ENCODE measurements around the gene INPP4A. TPM values are rescaled to one million over a fixed set of nuclear protein-coding genes. Genes with fewer than 3 reads are reported as not detected.

Gene INPP4A
- polyA plus RNA-seq, 1 donor (not counting 4 experiments of a cell fraction or from before 2014, with no cell fraction given) = 10.7 TPM

- Histone ChIP-seq H3K4me2 (ENCODE audit: control insufficient read depth, extremely low read depth, insufficient read depth, low read depth, low read length) (no peak overlapping the region), H2AFZ (ENCODE audit: control insufficient read depth, low read length) (no peak overlapping the region), H4K20me1 (ENCODE audit: control insufficient read depth, extremely low read depth, insufficient read depth, low read length) (peaks cover 2% of the 10 kb centered on the region), H3K9me3 (ENCODE audit: control insufficient read depth, low read depth, low read length) (no peaks in the 10 kb centered on the region), H3K9me1 (ENCODE audit: control insufficient read depth, extremely low read depth, insufficient read depth, low read length) (no peaks in the 10 kb centered on the region), H3K4me3 (ENCODE audit: control insufficient read depth in 2 of 3, extremely low read depth in 1 of 3, insufficient read depth in 2 of 3, low read depth in 1 of 3, low read length in 3 of 3) (no peak overlapping the region), H3K4me1 (ENCODE audit: control insufficient read depth, extremely low read depth, insufficient read depth, low read length) (peaks cover 15% of the 10 kb centered on the region), H3K27ac (ENCODE audit: control insufficient read depth, insufficient read depth, low read length) (no peak overlapping the region), H3K79me2 (ENCODE audit: control insufficient read depth, insufficient read depth, low read length) (peaks cover 35% of the 10 kb centered on the region), H3K9ac (ENCODE audit: control insufficient read depth, extremely low read depth, insufficient read depth, low read length) (no peak overlapping the region), H3K27me3 (ENCODE audit: control insufficient read depth, extremely low read depth, insufficient read depth, low read length) (no peaks in the 10 kb centered on the region), H3K36me3 (ENCODE audit: control insufficient read depth in 2 of 2, extremely low read depth in 1 of 2, insufficient read depth in 2 of 2, low read length in 2 of 2) (no peaks in the 10 kb centered on the region)
- no peak for TF ChIP-seq CTCF (optimal IDR thresholded peaks at IDR 0.05 in 1 of 3, IDR thresholded peaks at IDR 0.05 in 1 of 3, conservative IDR thresholded peaks at IDR 0.05 in 1 of 3; ENCODE audit: extremely low read depth in 1 of 3, insufficient read depth in 2 of 3, low read length in 3 of 3)
- TF ChIP-seq EZH2 (IDR thresholded peaks at IDR 0.05; ENCODE audit: low read length) = no peak
- dilution Hi-C loops (cut with MboI; ENCODE audit: extremely low pct_ligation_motif_present, low sequenced_read_pairs) = no loop called here
- DNase-seq (ENCODE audit: low read depth, low spot score) (no peak), FAIRE-seq (no peak)
Observed at GRCh38 chr2:98452396-98453027, 7.9 kb downstream of the INPP4A start.

- FAIRE-seq = no peak
- Histone ChIP-seq H3K36me3 (ENCODE audit: control insufficient read depth in 2 of 2, extremely low read depth in 1 of 2, insufficient read depth in 2 of 2, low read length in 2 of 2) (no peaks in the 10 kb centered on the region), H3K4me3 (ENCODE audit: control insufficient read depth in 2 of 3, extremely low read depth in 1 of 3, insufficient read depth in 2 of 3, low read depth in 1 of 3, low read length in 3 of 3) (no peak overlapping the region), H4K20me1 (ENCODE audit: control insufficient read depth, extremely low read depth, insufficient read depth, low read length) (peaks cover 2% of the 10 kb centered on the region), H3K4me1 (ENCODE audit: control insufficient read depth, extremely low read depth, insufficient read depth, low read length) (peaks cover 17% of the 10 kb centered on the region), H3K9me3 (ENCODE audit: control insufficient read depth, low read depth, low read length) (no peaks in the 10 kb centered on the region), H3K79me2 (ENCODE audit: control insufficient read depth, insufficient read depth, low read length) (peaks cover 33% of the 10 kb centered on the region), H3K27me3 (ENCODE audit: control insufficient read depth, extremely low read depth, insufficient read depth, low read length) (no peaks in the 10 kb centered on the region), H3K9ac (ENCODE audit: control insufficient read depth, extremely low read depth, insufficient read depth, low read length) (no peak overlapping the region), H3K27ac (ENCODE audit: control insufficient read depth, insufficient read depth, low read length) (no peak overlapping the region), H3K9me1 (ENCODE audit: control insufficient read depth, extremely low read depth, insufficient read depth, low read length) (no peaks in the 10 kb centered on the region), H2AFZ (ENCODE audit: control insufficient read depth, low read length) (no peak overlapping the region), H3K4me2 (ENCODE audit: control insufficient read depth, extremely low read depth, insufficient read depth, low read depth, low read length) (no peak overlapping the region)
- dilution Hi-C loops (cut with MboI; ENCODE audit: extremely low pct_ligation_motif_present, low sequenced_read_pairs) = no loop called here
- TF ChIP-seq EZH2 (IDR thresholded peaks at IDR 0.05; ENCODE audit: low read length) (no peak), CTCF (optimal IDR thresholded peaks at IDR 0.05 in 1 of 3, IDR thresholded peaks at IDR 0.05 in 1 of 3, conservative IDR thresholded peaks at IDR 0.05 in 1 of 3; ENCODE audit: extremely low read depth in 1 of 3, insufficient read depth in 2 of 3, low read length in 3 of 3) (no peak)
- DNase-seq (ENCODE audit: low read depth, low spot score) = no peak
Observed at GRCh38 chr2:98453083-98453482, 8.4 kb downstream of the INPP4A start.
